Spleen (tissue), 11 donors: ENCODE measurements around the gene CILP2. TPM values are rescaled to one million over a fixed set of nuclear protein-coding genes. Genes with fewer than 3 reads are reported as not detected.

ENCODE experiments used
- DNase-seq: peaks from one replicate; pipeline ENCODE4 v3.0.0-alpha.2; 2020
- H3K27ac ChIP-seq, 8 donors: fragments of 200-600 bp; sonication (generic) in 7 of 8; 1 replicate in 4 of 8; 2 replicates in 4 of 8; pipeline versions ENCODE4 v1.5.0 to v1.8.0; 2016 to 2021; ENCODE audit warnings: inconsistent platforms in 4 of 8, mild to moderate bottlenecking in 4 of 8, moderate library complexity in 1 of 8
- H3K27me3 ChIP-seq, 7 donors: fragments of 200-600 bp; sonication (generic) in 6 of 7; replicated peaks in 1 of 7; 1 replicate in 4 of 7; 2 replicates in 3 of 7; pipeline versions ENCODE4 v1.5.0 to v1.8.0; 2016 to 2021; ENCODE audit warnings: inconsistent platforms in 3 of 7, mild to moderate bottlenecking in 1 of 7
- H3K36me3 ChIP-seq, 6 donors: fragments of 200-600 bp; sonication (generic) in 5 of 6; 1 replicate in 4 of 6; 2 replicates in 2 of 6; pipeline versions ENCODE4 v1.5.0 to v1.8.0; 2016 to 2021; ENCODE audit warnings: inconsistent platforms in 2 of 6
- H3K4me1 ChIP-seq, 6 donors: fragments of 200-600 bp; sonication (generic) in 5 of 6; 1 replicate in 3 of 6; 2 replicates in 3 of 6; pipeline versions ENCODE4 v1.5.0 to v1.8.0; 2016 to 2021; ENCODE audit warnings: inconsistent platforms in 3 of 6
- H3K4me3 ChIP-seq, 8 donors: fragments of 200-600 bp; sonication (generic) in 7 of 8; 1 replicate in 4 of 8; 2 replicates in 4 of 8; pipeline versions ENCODE4 v1.5.0 to v1.8.0; 2016 to 2021; ENCODE audit warnings: inconsistent platforms in 4 of 8, mild to moderate bottlenecking in 4 of 8, moderate library complexity in 2 of 8
- H3K9me3 ChIP-seq, 8 donors: fragments of 200-600 bp; sonication (generic) in 7 of 8; 1 replicate in 4 of 8; 2 replicates in 4 of 8; pipeline versions ENCODE4 v1.5.0 to v1.8.0; 2016 to 2021; ENCODE audit warnings: inconsistent platforms in 4 of 8
- CTCF ChIP-seq, 11 experiments: fragments of 200-600 bp in 7 of 11; fragments of 450-650 bp in 4 of 11; sonication (generic) in 4 of 11; IDR thresholded peaks in 8 of 11; conservative IDR thresholded peaks in 3 of 11; 1 replicate in 7 of 11; 2 replicates in 4 of 11; pipeline versions ENCODE4 v1.4.0 to v1.8.0; 2016 to 2021; ENCODE audit warnings: antibody characterized with exemption in 11 of 11, inconsistent platforms in 4 of 11, mild to moderate bottlenecking in 1 of 11
- POLR2A ChIP-seq, 3 donors: fragments of 450-650 bp; IDR thresholded peaks; one replicate each; pipeline ENCODE4 v1.5.1; 2017; ENCODE audit warnings: antibody characterized with exemption in 3 of 3, mild to moderate bottlenecking in 1 of 3
- POLR2AphosphoS5 ChIP-seq, 3 donors: sonication (generic); formaldehyde crosslinking; IDR thresholded peaks; one replicate each; pipeline ENCODE4 v1.5.1; 2017; ENCODE audit warnings: antibody characterized with exemption in 3 of 3
- WGBS, 5 donors: extraction: QIAGEN DNeasy Blood & Tissue Kit in 3 of 5; methylation state at CpG; one replicate each; pipeline versions ENCODE4 v1.1.5 to v1.1.7; 2013 to 2018; 5-methylcytosine and 5-hydroxymethylcytosine counted together
- intact Hi-C: fragments of 100-400 bp; cut with DNase I; formaldehyde crosslinking; loops from one replicate; pipeline ENCODE4 v1.15.0; 2023; ENCODE audit warnings: low total_unique reads
- polyA plus RNA-seq, 3 donors: library from polyadenylated mRNA; stranded (reverse); fragments of 200-250 nt; gene quantifications; one replicate each; pipeline ENCODE4 v1.2.1, GENCODE V29; 2013
- total RNA-seq, 7 donors: library from RNA; depleted of rRNA in 3 of 7; stranded (reverse); fragments of >200 nt in 3 of 7; fragmentation: NEBNext Ultra II Directional in 4 of 7; extraction: Animal tissue kit (Norgen Biotek cat#: 25700) in 4 of 7; gene quantifications; one replicate each; pipeline versions ENCODE4 v1.1.0 to v1.2.1, GENCODE V29; 2016 to 2021
- donor health status: healthy with polysubstance abuse.
- donor health status: DM: no; HTN: no; CAD: no; lungs with moderate emphysema.
- donor health status: DM: no; HTN: no; CAD: no.
- donor health status: Bipolar disorder and iron deficiency.
- donor health status: healthy.
- donor health status: DM: no; HTN: no; CAD: no.
- donor health status: DM: yes; HTN: yes; CAD: no.

Gene CILP2
- total and polyA plus RNA-seq, 10 donors: 0.15 to 1.3 (median 0.43) TPM; not detected in 1

- no peak overlapping the region for H3K27ac ChIP-seq
- no peaks in the 10 kb centered on the region for H3K9me3 ChIP-seq
- H3K27me3 ChIP-seq: no peaks in the 10 kb centered on the region
- H3K36me3 ChIP-seq: peaks cover 3 to 61% (median 49%) of the 10 kb centered on the region in 6 donors
- no peaks in the 10 kb centered on the region for H3K4me1 ChIP-seq
- TF ChIP-seq CTCF (IDR thresholded peaks at IDR 0.05 in 8 of 11, conservative IDR thresholded peaks at IDR 0.05 in 3 of 11) (no peak), POLR2AphosphoS5 (IDR thresholded peaks at IDR 0.05) (peak in 1 of 3 donors; percentile 45), POLR2A (IDR thresholded peaks at IDR 0.05) (no peak)
- no peak overlapping the region for H3K4me3 ChIP-seq
- 86 to 95% (median 89%) methylated on average over 7 to 8 of the region's 8 CpGs for WGBS, 5 donors
- DNase-seq: no peak
- intact Hi-C loops: no loop called here
Measured at GRCh38 chr19:19507354-19507753, 30.7 kb upstream of the CILP2 start.

- peaks cover 3 to 52% (median 41%) of the 10 kb centered on the region in 6 donors for H3K36me3 ChIP-seq
- no peak for DNase-seq
- H3K27me3 ChIP-seq: no peaks in the 10 kb centered on the region
- TF ChIP-seq POLR2AphosphoS5 (IDR thresholded peaks at IDR 0.05) (peak in 2 of 3 donors; percentile 35 to 43), CTCF (IDR thresholded peaks at IDR 0.05 in 8 of 11, conservative IDR thresholded peaks at IDR 0.05 in 3 of 11) (no peak)
- H3K4me1 ChIP-seq: no peaks in the 10 kb centered on the region
- H3K9me3 ChIP-seq: no peaks in the 10 kb centered on the region
- WGBS, 5 donors: 76 to 89% (median 87%) methylated on average over 6 to 11 of the region's 11 CpGs
- H3K27ac ChIP-seq: no peak overlapping the region
- intact Hi-C loops: no loop called here
- no peak overlapping the region for H3K4me3 ChIP-seq
Measured at GRCh38 chr19:19508217-19508616, 29.8 kb upstream of the CILP2 start.

DNA sequence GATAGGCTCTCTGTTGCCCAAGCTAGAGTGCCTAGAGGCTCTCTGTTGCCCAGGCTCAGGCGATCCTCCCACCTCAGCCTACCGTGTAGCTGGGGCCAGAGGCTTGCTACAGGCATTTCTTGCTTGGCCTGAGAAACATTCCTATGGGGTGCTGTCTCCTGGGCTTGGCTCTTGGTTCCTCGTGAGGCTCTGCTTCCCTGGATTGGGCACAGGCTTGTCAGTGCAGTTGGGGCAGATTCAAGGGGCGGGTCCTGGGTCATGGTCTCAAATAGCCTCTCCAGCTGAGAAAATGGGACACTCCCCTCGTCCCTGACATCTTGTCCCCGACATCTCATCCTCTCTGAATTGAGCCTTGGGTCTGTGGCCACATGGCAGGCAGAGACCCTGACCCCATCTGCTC, 27.6 kb upstream of the CILP2 start:
- peaks cover 0 to 14% (median 9%) of the 10 kb centered on the region in 6 donors for H3K4me1 ChIP-seq
- no peak overlapping the region for H3K27ac ChIP-seq
- DNase-seq: no peak
- no peak overlapping the region for H3K4me3 ChIP-seq
- peaks cover 3 to 30% (median 21%) of the 10 kb centered on the region in 6 donors for H3K36me3 ChIP-seq
- TF ChIP-seq CTCF (IDR thresholded peaks at IDR 0.05 in 8 of 11, conservative IDR thresholded peaks at IDR 0.05 in 3 of 11) (no peak), POLR2A (IDR thresholded peaks at IDR 0.05) (no peak), POLR2AphosphoS5 (IDR thresholded peaks at IDR 0.05) (no peak)
- H3K27me3 ChIP-seq: no peaks in the 10 kb centered on the region
- peaks cover 0 to 11% (median 0%) of the 10 kb centered on the region in 8 donors for H3K9me3 ChIP-seq
- intact Hi-C loops: no loop called here
- 49 to 61% (median 60%) methylated on average over 4 to 6 of the region's 6 CpGs for WGBS, 5 donors

DNA sequence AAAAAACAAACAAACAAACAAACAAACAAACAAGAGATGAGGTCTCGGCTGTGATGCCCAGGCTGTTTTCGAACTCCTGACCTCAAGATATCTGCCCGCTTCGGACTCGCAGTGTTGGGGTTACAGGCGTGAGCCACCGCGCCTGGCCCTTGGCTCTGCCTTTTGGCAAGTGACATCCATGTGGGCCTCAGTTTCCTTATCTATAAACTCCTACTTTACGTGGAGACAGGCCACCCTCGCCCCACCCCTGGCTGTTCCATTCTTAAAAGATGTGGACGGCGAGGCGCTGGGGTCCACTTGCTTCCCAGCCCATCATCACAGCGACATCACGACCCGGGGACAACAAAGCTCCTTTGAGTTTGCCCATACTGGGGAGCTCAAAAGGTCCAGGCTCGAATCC, 24.4 kb upstream of the CILP2 start:
- Histone ChIP-seq H3K27ac (peak overlapping the region in 1 of 8 donors; percentile 21), H3K27me3 (no peaks in the 10 kb centered on the region), H3K36me3 (no peaks in the 10 kb centered on the region), H3K4me1 (peaks cover 15 to 42% (median 33%) of the 10 kb centered on the region in 6 donors), H3K9me3 (peaks cover 0 to 11% (median 0%) of the 10 kb centered on the region in 8 donors), H3K4me3 (peak overlapping the region in 2 of 8 donors; percentile 21 to 84)
- TF ChIP-seq CTCF (IDR thresholded peaks at IDR 0.05 in 8 of 11, conservative IDR thresholded peaks at IDR 0.05 in 3 of 11) (no peak), POLR2A (IDR thresholded peaks at IDR 0.05) (no peak), POLR2AphosphoS5 (IDR thresholded peaks at IDR 0.05) (no peak)
- intact Hi-C loops: no loop called here
- 84 to 92% (median 91%) methylated on average over 17 of the region's 17 CpGs for WGBS, 5 donors
- no peak for DNase-seq
